Lung (tissue), 12 donors: ENCODE data around the gene UNC13B. TPM values are rescaled to one million over a fixed set of nuclear protein-coding genes. Genes with fewer than 3 reads are reported as not detected.

ENCODE experiments used
- ATAC-seq: fragments of 200-7000 bp; cut with Tn5 transposase; one replicate; pipeline ENCODE4 v1.9.1; 2020; ENCODE audit warnings: moderate number of reproducible peaks; ENCODE audit not compliant: insufficient read depth, low FRiP score
- DNase-seq, 3 donors: peaks; one replicate each; pipeline ENCODE4 v3.0.0-alpha.2; 2013 to 2017
- H3K27ac ChIP-seq, 2 donors: one replicate each; pipeline ENCODE4 v1.5.1; 2013; ENCODE audit warnings: mild to moderate bottlenecking in 2 of 2, moderate library complexity in 2 of 2, control low read depth in 1 of 2, inconsistent platforms in 1 of 2, low read depth in 1 of 2, low read length in 1 of 2
- H3K27me3 ChIP-seq, 3 donors: one replicate each; pipeline ENCODE4 v1.5.1; 2013; ENCODE audit warnings: low read length in 2 of 3; ENCODE audit not compliant: control insufficient read depth in 3 of 3, insufficient read depth in 3 of 3
- H3K36me3 ChIP-seq, 4 donors: one replicate each; pipeline ENCODE4 v1.5.1; 2013; ENCODE audit warnings: low read length in 4 of 4, mild to moderate bottlenecking in 1 of 4, moderate library complexity in 1 of 4; ENCODE audit not compliant: control insufficient read depth in 4 of 4, insufficient read depth in 4 of 4
- H3K4me1 ChIP-seq, 5 donors: one replicate each; pipeline ENCODE4 v1.5.1; 2013; ENCODE audit warnings: low read length in 5 of 5, mild to moderate bottlenecking in 2 of 5, moderate library complexity in 1 of 5; ENCODE audit not compliant: control insufficient read depth in 5 of 5, insufficient read depth in 5 of 5
- H3K4me3 ChIP-seq: one replicate; pipeline ENCODE4 v1.5.1; 2013; ENCODE audit warnings: mild to moderate bottlenecking, control low read depth, moderate library complexity
- H3K9ac ChIP-seq, 2 donors: one replicate each; pipeline ENCODE4 v1.5.1; 2013; ENCODE audit warnings: low read length in 2 of 2, control low read depth in 1 of 2; ENCODE audit not compliant: insufficient read depth in 1 of 2
- H3K9me3 ChIP-seq, 4 donors: one replicate each; pipeline ENCODE4 v1.5.1; 2013; ENCODE audit warnings: low read length in 3 of 4, mild to moderate bottlenecking in 1 of 4, moderate library complexity in 1 of 4; ENCODE audit not compliant: control insufficient read depth in 4 of 4, insufficient read depth in 3 of 4
- WGBS, 2 donors: extraction: QIAGEN DNeasy Blood & Tissue Kit; methylation state at CpG; one replicate each; pipeline ENCODE4 v1.1.7; 2013; 5-methylcytosine and 5-hydroxymethylcytosine counted together
- polyA plus RNA-seq, 2 donors: library from polyadenylated mRNA; stranded (reverse); fragments of 200-250 nt; gene quantifications; one replicate each; pipeline ENCODE4 v1.2.1, GENCODE V29; 2013
- total RNA-seq, 2 donors: library from RNA; depleted of rRNA in 1 of 2; stranded (reverse); fragments of >200 nt in 1 of 2; gene quantifications; one replicate each; pipeline ENCODE4 v1.2.1, GENCODE V29; 2014 to 2021
- TF ChIP-seq, protein P1 (sequence below): IDR thresholded peaks from 2 replicates; pipeline ENCODE4 v1.5.1; 2012; ENCODE audit warnings: mild to moderate bottlenecking; ENCODE audit errors: control extremely low read depth, extremely low read depth
- donor health status: control.
- donor health status: control.
- donor health status: Bipolar disorder and iron deficiency.
- donor health status: healthy.
- donor health status: DM: yes; HTN: yes; CAD: no.

The UNC13B gene
- total and polyA plus RNA-seq, 4 donors: 25.8 to 102 (median 64.4) TPM

DNA sequence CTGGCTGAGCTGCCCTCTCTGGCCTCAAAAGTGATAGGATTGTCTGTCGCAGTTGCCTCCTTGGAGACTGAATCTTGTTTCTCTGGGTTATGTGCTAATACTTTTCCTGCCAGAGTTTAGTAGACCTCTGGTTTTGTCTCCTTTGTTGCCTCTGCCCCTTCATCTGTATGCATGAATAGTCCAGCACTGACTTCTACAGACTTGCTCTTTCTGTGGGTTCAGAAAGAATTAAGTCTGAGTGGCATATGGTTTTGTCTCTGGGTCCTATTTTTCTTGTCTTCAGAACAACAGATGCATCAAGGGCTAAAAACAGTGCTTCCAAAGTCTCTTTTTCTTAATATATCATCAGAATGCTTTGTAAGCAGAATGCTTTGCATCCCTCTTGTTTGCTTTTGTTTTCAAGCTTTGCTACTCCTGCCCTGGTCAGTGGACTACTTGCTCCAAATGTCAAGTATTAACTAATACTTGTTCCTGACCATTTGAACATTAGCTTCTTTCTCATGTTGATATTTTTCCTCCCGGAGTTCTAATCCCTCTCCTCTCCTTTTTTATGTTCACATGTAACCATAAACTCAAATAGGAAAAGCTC lies 131.7 kb downstream of the UNC13B start:
- DNase-seq: no peak
- Histone ChIP-seq H3K9ac (no peak overlapping the region), H3K36me3 (peaks cover 0 to 5% (median 0%) of the 10 kb centered on the region in 4 donors), H3K9me3 (no peaks in the 10 kb centered on the region), H3K4me1 (peaks cover 0 to 6% (median 0%) of the 10 kb centered on the region in 5 donors), H3K27ac (no peak overlapping the region), H3K4me3 (no peak overlapping the region), H3K27me3 (no peaks in the 10 kb centered on the region)
- ATAC-seq: no peak
- WGBS, 2 donors: 74 to 86% methylated on average over 2 of the region's 2 CpGs
- TF ChIP-seq, protein P1, sequence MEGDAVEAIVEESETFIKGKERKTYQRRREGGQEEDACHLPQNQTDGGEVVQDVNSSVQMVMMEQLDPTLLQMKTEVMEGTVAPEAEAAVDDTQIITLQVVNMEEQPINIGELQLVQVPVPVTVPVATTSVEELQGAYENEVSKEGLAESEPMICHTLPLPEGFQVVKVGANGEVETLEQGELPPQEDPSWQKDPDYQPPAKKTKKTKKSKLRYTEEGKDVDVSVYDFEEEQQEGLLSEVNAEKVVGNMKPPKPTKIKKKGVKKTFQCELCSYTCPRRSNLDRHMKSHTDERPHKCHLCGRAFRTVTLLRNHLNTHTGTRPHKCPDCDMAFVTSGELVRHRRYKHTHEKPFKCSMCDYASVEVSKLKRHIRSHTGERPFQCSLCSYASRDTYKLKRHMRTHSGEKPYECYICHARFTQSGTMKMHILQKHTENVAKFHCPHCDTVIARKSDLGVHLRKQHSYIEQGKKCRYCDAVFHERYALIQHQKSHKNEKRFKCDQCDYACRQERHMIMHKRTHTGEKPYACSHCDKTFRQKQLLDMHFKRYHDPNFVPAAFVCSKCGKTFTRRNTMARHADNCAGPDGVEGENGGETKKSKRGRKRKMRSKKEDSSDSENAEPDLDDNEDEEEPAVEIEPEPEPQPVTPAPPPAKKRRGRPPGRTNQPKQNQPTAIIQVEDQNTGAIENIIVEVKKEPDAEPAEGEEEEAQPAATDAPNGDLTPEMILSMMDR: no peak

DNA sequence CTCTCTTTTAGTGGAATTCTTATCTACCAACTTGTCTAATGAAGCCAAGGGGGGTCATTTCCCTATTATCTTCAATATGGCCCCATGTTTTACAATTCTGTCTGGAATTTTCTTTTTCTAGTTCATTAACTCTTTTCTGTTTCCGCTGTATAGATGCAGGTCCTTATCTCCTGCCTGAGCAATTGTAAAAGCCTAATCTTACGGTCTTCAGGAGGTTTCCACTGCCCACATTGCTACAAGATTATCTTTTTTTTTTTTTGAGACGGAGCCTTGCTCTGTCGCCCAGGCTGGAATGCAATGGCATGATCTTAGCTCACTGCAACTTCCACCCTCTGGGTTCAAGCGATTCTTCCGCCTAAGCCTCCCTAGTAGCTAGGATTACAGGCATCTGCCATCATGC lies 132.3 kb downstream of the UNC13B start:
- Histone ChIP-seq H3K36me3 (peaks cover 0 to 5% (median 0%) of the 10 kb centered on the region in 4 donors), H3K27ac (no peak overlapping the region), H3K9ac (no peak overlapping the region), H3K9me3 (no peaks in the 10 kb centered on the region), H3K4me3 (no peak overlapping the region), H3K4me1 (peaks cover 0 to 6% (median 0%) of the 10 kb centered on the region in 5 donors), H3K27me3 (no peaks in the 10 kb centered on the region)
- no peak for DNase-seq
- no peak for ATAC-seq
- WGBS, 2 donors: 94 to 98% methylated on average over 6 of the region's 6 CpGs
- TF ChIP-seq, protein P1: no peak

DNA sequence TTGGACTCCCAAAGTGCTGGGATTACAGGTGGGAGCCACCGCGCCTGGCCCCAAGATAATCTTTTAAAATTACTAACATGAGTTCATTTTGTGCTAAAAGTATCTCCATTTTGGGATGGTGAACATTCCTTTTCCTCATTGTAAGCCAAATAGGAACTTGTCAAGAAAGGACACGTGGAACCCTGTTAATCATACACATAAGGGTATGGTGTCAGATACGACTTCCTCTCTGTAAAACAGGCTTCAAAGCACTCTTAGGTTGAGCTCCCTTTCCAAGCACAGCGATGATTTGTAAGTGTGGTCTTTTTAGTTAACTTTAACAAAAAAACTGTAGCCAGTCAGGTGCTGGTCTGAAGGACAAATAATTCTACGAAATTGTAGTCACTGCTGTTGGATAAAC lies 132.7 kb downstream of the UNC13B start:
- Histone ChIP-seq H3K4me3 (no peak overlapping the region), H3K36me3 (peaks cover 0 to 5% (median 0%) of the 10 kb centered on the region in 4 donors), H3K9me3 (no peaks in the 10 kb centered on the region), H3K4me1 (peaks cover 0 to 6% (median 0%) of the 10 kb centered on the region in 5 donors), H3K9ac (no peak overlapping the region), H3K27ac (no peak overlapping the region), H3K27me3 (no peaks in the 10 kb centered on the region)
- 76 to 80% methylated on average over 6 of the region's 6 CpGs for WGBS, 2 donors
- DNase-seq (no peak), ATAC-seq (no peak)
- TF ChIP-seq, protein P1: no peak
